GM18868 (cell line): Measurements from ENCODE around the gene CARS2.
A peak's percentile ranks its signal among the peaks of the same experiment; 100 is the strongest.

Source experiments
- ATAC-seq: cut with Tn5 transposase; IDR thresholded peaks from one replicate; pipeline ENCODE4 v1.9.1; 2021; ENCODE audit warnings: mild to moderate bottlenecking, moderate library complexity; ENCODE audit not compliant: unreplicated experiment

Gene CARS2

GRCh38 chr13:110653851-110654250 is 52.1 kb downstream of the CARS2 start:
- ATAC-seq: no peak

GRCh38 chr13:110653271-110653670 is 52.6 kb downstream of the CARS2 start:
- ATAC-seq: no peak

- no peak for ATAC-seq
Observed at GRCh38 chr13:110652764-110653163, 53.2 kb downstream of the CARS2 start.

GRCh38 chr13:110652231-110652730 is 53.6 kb downstream of the CARS2 start:
- peak; percentile 47 for ATAC-seq

- ATAC-seq: no peak
Observed at GRCh38 chr13:110651726-110652230, 54.1 kb downstream of the CARS2 start.

GRCh38 chr13:110651271-110651670 is 54.6 kb downstream of the CARS2 start:
- no peak for ATAC-seq

- no peak for ATAC-seq
Observed at GRCh38 chr13:110650436-110650835, 55.5 kb downstream of the CARS2 start.

GRCh38 chr13:110649551-110649950 is 56.4 kb downstream of the CARS2 start:
- no peak for ATAC-seq

GRCh38 chr13:110648848-110649421 is 57.0 kb downstream of the CARS2 start:
- no peak for ATAC-seq

GRCh38 chr13:110648146-110648819 is 57.6 kb downstream of the CARS2 start:
- no peak for ATAC-seq

GRCh38 chr13:110647365-110647737 is 58.6 kb downstream of the CARS2 start:
- no peak for ATAC-seq

- ATAC-seq: no peak
Observed at GRCh38 chr13:110646442-110647364, 59.2 kb downstream of the CARS2 start.

- no peak for ATAC-seq
Observed at GRCh38 chr13:110645750-110646149, 60.2 kb downstream of the CARS2 start.

GRCh38 chr13:110644892-110645521 is 60.9 kb downstream of the CARS2 start:
- ATAC-seq: peak; percentile 92

- ATAC-seq: no peak
Observed at GRCh38 chr13:110643768-110644421, 62.0 kb downstream of the CARS2 start.

GRCh38 chr13:110643324-110643723 is 62.6 kb downstream of the CARS2 start:
- ATAC-seq: no peak

- no peak for ATAC-seq
Observed at GRCh38 chr13:110642291-110642981, 63.5 kb downstream of the CARS2 start.

GRCh38 chr13:110641055-110642015 is 64.6 kb downstream of the CARS2 start:
- no peak for ATAC-seq

- ATAC-seq: no peak
Observed at GRCh38 chr13:110640591-110641029, 65.3 kb downstream of the CARS2 start.
